HL-60/S4 treated with phorbol 12-myristate 13-acetate at 8.2 ng/mL for 4 days and 3 days (cell line): Measurements from ENCODE around the gene USP10.

Experiments used
- in situ Hi-C: fragments of 300-500 bp; cut with MboI; formaldehyde crosslinking; loops from 2 replicates; pipeline ENCODE4 v1.15.0; 2022; ENCODE audit warnings: low sequenced_read_pairs

USP10 gene

GRCh38 chr16:84699712-84700445 is at the start of gene USP10:
TSS of gene USP10 (plus strand) at chr16:84700000. CDS start at chr16:84700091, 91 bp downstream.
- in situ Hi-C loops = no loop called here

- in situ Hi-C loops = no loop called here
Observed at GRCh38 chr16:84650062-84650991, 49.5 kb upstream of the USP10 start.

GRCh38 chr16:84652566-84652965 is 47.2 kb upstream of the USP10 start:
- in situ Hi-C loops = no loop called here

GRCh38 chr16:84654238-84654637 is 45.6 kb upstream of the USP10 start:
- in situ Hi-C loops = no loop called here

- in situ Hi-C loops = no loop called here
Observed at GRCh38 chr16:84654998-84655397, 44.8 kb upstream of the USP10 start.

GRCh38 chr16:84656649-84657048 is 43.2 kb upstream of the USP10 start:
- in situ Hi-C loops = no loop called here

- in situ Hi-C loops = no loop called here
Observed at GRCh38 chr16:84657229-84657837, 42.5 kb upstream of the USP10 start.

- in situ Hi-C loops = no loop called here
Observed at GRCh38 chr16:84658690-84659089, 41.1 kb upstream of the USP10 start.

GRCh38 chr16:84659656-84660300 is 40.0 kb upstream of the USP10 start:
- in situ Hi-C loops = no loop called here

- in situ Hi-C loops = no loop called here
Observed at GRCh38 chr16:84660973-84661372, 38.8 kb upstream of the USP10 start.

GRCh38 chr16:84661418-84662060 is 38.3 kb upstream of the USP10 start:
- in situ Hi-C loops = no loop called here

GRCh38 chr16:84662471-84662870 is 37.3 kb upstream of the USP10 start:
- in situ Hi-C loops = no loop called here

- in situ Hi-C loops = no loop called here
Observed at GRCh38 chr16:84663433-84664101, 36.2 kb upstream of the USP10 start.

- in situ Hi-C loops = no loop called here
Observed at GRCh38 chr16:84665359-84665758, 34.4 kb upstream of the USP10 start.

- in situ Hi-C loops = no loop called here
Observed at GRCh38 chr16:84665843-84666242, 34.0 kb upstream of the USP10 start.

GRCh38 chr16:84667600-84668309 is 32.0 kb upstream of the USP10 start:
- in situ Hi-C loops = no loop called here

- in situ Hi-C loops = no loop called here
Observed at GRCh38 chr16:84670063-84670462, 29.7 kb upstream of the USP10 start.

GRCh38 chr16:84672276-84673202 is 27.3 kb upstream of the USP10 start:
- in situ Hi-C loops = no loop called here
